GM12891 (cell line): Measurements from ENCODE around the gene SKOR2.

Source experiments
- DNase-seq: peaks from one replicate; pipeline ENCODE4 v3.0.0; 2011; ENCODE audit warnings: low spot score; ENCODE audit not compliant: insufficient read length
- FAIRE-seq: peaks from 2 replicates; lab custom pipeline; 2011; peaks lifted over from hg19 to GRCh38; lab: Jason Lieb, UNC
- PAX5 ChIP-seq: IDR thresholded peaks from 2 replicates; pipeline ENCODE4 v1.6.1; 2011; ENCODE audit warnings: low read length, moderate library complexity, mild to moderate bottlenecking; ENCODE audit not compliant: insufficient read depth, severe bottlenecking
- POLR2A ChIP-seq: IDR thresholded peaks from 2 replicates; pipeline ENCODE4 v1.6.1; 2011; ENCODE audit warnings: low read depth, low read length, control low read depth
- POLR2AphosphoS5 ChIP-seq: IDR thresholded peaks from 2 replicates; pipeline ENCODE4 v1.6.1; 2011; ENCODE audit warnings: low read depth, low read length, control low read depth
- POU2F2 ChIP-seq: IDR thresholded peaks from 2 replicates; pipeline ENCODE4 v1.6.1; 2011; ENCODE audit warnings: low read depth, mild to moderate bottlenecking, control low read depth, low read length, moderate library complexity
- SPI1 ChIP-seq: IDR thresholded peaks from 2 replicates; pipeline ENCODE4 v1.6.1; 2011; ENCODE audit warnings: low read depth, low read length, control low read depth
- TAF1 ChIP-seq: IDR thresholded peaks from 2 replicates; pipeline ENCODE4 v1.6.1; 2011; ENCODE audit warnings: low read depth, low read length, control low read depth

SKOR2 gene

DNA sequence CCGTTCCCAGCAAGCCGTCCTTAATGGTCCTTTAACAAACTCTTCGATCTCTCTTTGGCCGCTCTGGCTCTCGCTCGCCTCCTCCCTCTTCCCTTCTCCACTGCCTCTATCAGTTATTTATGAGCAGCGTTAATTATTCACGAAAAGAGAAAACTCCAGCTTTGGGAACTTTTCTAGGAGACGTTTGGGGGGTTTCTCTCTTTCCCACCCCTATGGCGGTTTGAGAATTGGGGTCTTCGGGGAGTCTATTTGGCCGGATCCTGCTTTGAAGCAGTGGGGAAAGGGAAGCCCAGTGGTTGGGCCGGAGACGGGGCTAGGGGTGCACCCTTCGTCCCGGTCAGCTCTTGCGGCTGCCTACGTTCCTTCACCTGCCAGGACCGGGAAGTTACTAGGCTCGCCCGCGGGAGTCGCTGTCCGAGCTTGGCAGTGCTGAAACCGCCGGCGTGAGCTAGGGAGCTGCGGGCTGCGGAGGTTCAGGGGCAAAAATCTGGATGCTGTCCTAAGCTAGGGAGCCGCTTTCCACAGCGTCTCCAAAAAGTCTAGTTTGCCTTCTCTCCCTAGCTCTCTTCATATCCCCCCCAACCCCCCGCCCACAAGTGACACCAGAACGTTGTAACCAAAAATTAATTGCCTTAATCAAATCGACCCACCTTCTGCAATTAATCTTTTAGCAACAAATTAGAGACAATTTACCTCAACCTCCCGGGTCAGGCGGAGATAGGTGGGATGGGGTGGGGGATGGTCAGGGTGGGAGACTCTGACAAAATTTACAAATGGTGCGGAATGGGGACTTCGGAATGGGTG, 8.9 kb upstream of the SKOR2 start:
- no peak for FAIRE-seq
- DNase-seq, result no peak

DNA sequence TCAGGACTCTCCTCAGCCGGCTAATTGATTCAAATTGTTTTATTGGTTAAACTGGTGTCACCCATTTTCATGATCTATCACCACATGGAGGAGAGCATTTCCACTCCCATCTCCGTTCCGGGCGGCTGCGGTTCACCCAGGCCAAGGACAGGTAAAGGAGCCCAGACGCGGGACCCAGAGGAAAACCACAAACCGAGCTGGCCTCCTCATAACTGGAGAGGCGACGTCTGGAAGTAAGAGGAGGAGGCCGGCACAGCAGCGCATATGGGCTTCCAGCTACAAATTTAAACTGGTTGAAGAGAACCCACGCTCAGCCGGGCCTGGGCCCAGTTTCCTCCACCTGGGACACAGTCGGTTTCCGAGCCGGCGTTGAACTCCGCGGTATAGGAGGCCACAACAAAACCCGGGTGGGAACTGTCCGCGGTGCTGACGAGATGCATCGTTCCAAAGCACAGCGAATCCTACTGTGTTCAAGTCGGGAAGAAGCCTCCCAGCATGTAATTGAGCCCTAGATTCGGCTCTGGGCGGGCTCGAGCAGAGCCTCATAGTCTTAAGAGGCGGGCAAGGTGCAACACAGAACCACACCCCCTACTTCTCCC, 3.0 kb upstream of the SKOR2 start:
- TF ChIP-seq POLR2AphosphoS5, result no peak
- TF ChIP-seq SPI1, result no peak
- TF ChIP-seq POLR2A, result no peak
- no peak for TF ChIP-seq TAF1
- TF ChIP-seq POU2F2, result no peak
- no peak for TF ChIP-seq PAX5
- no peak for DNase-seq

More for the DNA sequence above, 8.9 kb upstream of the SKOR2 start:
- TF ChIP-seq POU2F2, result no peak
- no peak for TF ChIP-seq PAX5
- TF ChIP-seq TAF1, result no peak

GRCh38 chr18:47253101-47253654, 1.7 kb upstream of the SKOR2 start:
- FAIRE-seq, result no peak
- no peak for DNase-seq
- TF ChIP-seq TAF1 (no peak), POLR2AphosphoS5 (no peak), PAX5 (no peak), POU2F2 (no peak), POLR2A (no peak), SPI1 (no peak)

More for the DNA sequence above, 3.0 kb upstream of the SKOR2 start:
- FAIRE-seq, result no peak

DNA sequence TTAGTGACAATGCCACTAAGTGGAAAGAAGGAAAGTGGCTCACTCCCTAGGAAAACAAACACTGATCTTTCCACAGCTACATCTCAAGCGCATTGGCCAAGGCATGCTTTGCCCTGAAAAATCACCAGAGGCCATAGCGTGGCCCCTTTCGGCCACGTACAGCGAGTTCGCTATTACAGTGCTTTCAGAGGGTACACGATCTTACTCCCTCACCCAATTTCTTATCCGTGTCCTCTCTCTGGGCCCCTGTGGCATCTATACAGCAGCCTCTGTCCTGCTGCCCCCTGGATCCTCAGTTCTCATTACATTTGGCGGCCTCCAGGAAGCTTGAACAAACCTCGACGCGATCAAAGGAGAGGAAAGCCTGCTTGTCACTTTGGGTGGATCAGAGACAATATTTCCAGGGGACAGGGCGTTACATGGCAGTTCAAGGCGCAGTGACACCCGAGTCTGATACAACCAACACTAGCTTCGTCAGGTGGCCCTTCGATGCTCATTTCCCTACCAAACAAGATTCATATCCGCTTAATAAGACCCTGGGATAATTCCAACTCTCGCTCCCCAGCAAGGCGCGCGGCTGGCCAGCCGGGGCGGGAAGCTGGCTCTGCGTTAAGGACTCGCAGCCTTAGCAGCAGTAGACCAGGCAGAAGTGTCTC, 941 bp downstream of the SKOR2 start:
- no peak for FAIRE-seq
- DNase-seq, result no peak
- no peak for TF ChIP-seq POU2F2
- no peak for TF ChIP-seq POLR2A
- no peak for TF ChIP-seq SPI1
- no peak for TF ChIP-seq PAX5
- TF ChIP-seq POLR2AphosphoS5, result no peak
- TF ChIP-seq TAF1, result no peak

DNA sequence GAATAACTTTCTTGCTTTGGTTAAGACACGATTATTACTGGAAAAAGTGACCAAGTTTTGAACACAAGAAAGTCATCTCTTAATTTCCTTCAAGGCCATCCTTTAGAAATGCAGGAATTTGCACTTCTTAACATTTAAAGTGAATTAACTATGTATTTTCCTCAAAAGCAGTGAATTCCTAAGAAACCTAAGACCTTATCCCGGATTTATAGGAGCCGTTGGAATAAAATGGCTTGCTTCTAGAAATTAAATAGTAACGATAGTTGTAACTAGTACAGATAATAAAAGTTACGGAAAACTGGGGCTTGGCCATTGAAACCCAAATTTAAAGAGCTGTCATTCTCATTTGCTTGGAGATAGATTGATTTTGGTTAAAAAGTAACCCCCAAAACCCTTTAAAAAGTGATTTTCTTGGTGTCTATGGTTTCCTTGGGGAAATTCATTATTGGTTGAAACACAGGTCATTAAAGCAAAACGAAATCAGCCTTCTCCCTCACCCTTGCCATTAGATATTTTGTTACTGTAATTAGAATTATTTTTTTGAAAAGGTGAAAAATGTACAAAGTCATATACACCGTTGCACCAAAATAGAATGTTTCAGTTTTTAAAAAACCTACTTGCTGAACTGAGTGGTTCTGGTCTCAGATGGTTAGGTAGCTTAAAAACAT, 2.0 kb downstream of the SKOR2 start:
- TF ChIP-seq SPI1 (no peak), POU2F2 (no peak), POLR2A (no peak)
- FAIRE-seq (no peak), DNase-seq (no peak)

DNA sequence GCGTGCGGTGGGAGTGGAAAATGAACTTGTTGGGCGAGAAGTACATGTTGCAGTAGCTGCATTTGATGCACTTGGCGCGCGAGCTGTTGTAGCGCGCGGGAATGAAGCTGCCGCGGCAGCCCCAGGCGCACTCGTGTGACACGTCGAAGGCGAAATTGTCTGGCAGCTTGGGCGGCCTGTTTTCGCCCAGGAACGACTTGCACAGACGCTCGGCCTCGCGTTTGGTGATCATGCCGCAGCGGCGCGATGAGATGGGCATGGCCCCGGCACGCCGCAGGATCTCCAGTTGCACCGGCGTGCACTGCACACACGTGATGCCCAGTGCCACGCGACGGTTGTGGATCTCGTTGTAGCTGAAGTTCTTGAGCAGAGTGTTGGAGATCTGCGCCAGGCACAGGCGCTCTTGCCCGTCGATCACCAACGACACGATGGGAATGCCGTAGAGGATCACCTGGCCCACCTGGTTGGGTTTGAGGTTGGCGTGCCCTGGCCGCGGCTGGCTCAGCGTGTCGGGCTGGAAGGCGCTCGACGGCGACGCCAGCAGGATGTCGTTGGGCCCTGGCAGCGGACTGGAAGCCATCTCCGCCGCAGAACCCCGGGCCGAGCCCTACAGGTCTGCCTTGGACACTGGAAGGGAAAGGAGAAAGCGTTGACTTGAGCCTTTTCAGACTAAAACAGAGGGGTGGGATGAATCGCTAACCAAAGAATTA, 2.7 kb downstream of the SKOR2 start:
- FAIRE-seq (no peak), DNase-seq (no peak)
- TF ChIP-seq SPI1 (no peak), POU2F2 (no peak), PAX5 (no peak), TAF1 (no peak), POLR2A (no peak), POLR2AphosphoS5 (no peak)

GRCh38 chr18:47248115-47248603, 3.3 kb downstream of the SKOR2 start:
- no peak for DNase-seq
- FAIRE-seq, result no peak
- TF ChIP-seq POU2F2 (no peak), TAF1 (no peak), PAX5 (no peak), SPI1 (no peak), POLR2A (no peak), POLR2AphosphoS5 (no peak)

GRCh38 chr18:47247416-47248114, 3.9 kb downstream of the SKOR2 start:
- no peak for FAIRE-seq
- TF ChIP-seq TAF1, result no peak
- TF ChIP-seq POU2F2, result no peak
- TF ChIP-seq PAX5, result no peak
- no peak for TF ChIP-seq SPI1
- no peak for TF ChIP-seq POLR2AphosphoS5
- TF ChIP-seq POLR2A, result no peak
- DNase-seq, result no peak

DNA sequence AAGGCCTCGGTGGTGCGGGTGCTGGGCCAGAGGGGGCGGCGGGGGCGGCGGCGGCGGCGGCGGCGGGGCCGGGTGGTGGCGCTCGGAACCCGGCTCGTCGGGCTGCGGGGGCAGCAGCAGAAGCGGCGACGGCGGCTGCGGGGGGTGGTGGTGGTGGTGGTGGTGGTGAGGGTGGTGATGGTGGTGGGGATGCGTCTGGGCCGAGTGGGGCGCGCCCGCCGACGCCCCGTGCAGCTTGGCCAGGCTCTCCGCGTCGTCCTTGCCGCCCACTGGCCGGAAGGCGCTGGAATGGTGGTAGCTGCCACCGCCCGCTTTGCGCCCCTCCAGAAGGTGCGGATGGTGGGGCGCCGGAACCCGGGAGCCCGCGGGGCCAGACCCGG, 4.4 kb downstream of the SKOR2 start:
- TF ChIP-seq SPI1, result no peak
- no peak for FAIRE-seq
- no peak for DNase-seq
